K562 (cell line): Measurements from ENCODE around the gene GALM. TPM values are rescaled to one million over a fixed set of nuclear protein-coding genes. Genes with fewer than 3 reads are reported as not detected.
A peak's percentile ranks its signal among the peaks of the same experiment; 100 is the strongest.

Source experiments
- DMBX1 ChIP-seq: fragments of 250-450 bp; sonication (Bioruptor Pico); IDR thresholded peaks from 2 replicates; pipeline ENCODE4 v1.8.0; 2022; ENCODE audit warnings: inconsistent platforms, mild to moderate bottlenecking, moderate library complexity, borderline replicate concordance
- EZH2 ChIP-seq: IDR thresholded peaks from 2 replicates; pipeline ENCODE4 v1.6.1; 2012; ENCODE audit warnings: low read depth, mild to moderate bottlenecking, inconsistent platforms, low read length, borderline replicate concordance
- PCBP1 ChIP-seq: fragments of 200-400 bp; formaldehyde crosslinking; IDR thresholded peaks from 2 replicates; pipeline ENCODE4 v1.6.1; 2018; ENCODE audit warnings: mild to moderate bottlenecking, low read depth, low read length; ENCODE audit not compliant: poor library complexity, severe bottlenecking
- POLR2G ChIP-seq: fragments of 200-400 bp; formaldehyde crosslinking; IDR thresholded peaks from 2 replicates; pipeline ENCODE4 v1.6.1; 2017; ENCODE audit warnings: low read depth, mild to moderate bottlenecking, antibody characterized with exemption, low read length, moderate library complexity
- PRPF4 ChIP-seq: fragments of 200-400 bp; formaldehyde crosslinking; IDR thresholded peaks from one replicate; pipeline ENCODE4 v1.6.1; 2017; ENCODE audit warnings: low read length, low read depth, mild to moderate bottlenecking; ENCODE audit not compliant: insufficient read depth, poor library complexity, severe bottlenecking
- SMAD3 ChIP-seq: fragments of 450-650 bp; formaldehyde crosslinking; conservative IDR thresholded peaks from 2 replicates; pipeline ENCODE4 v1.4.0; 2020; ENCODE audit warnings: mild to moderate bottlenecking
- SMAD4 ChIP-seq: fragments of 250-450 bp; sonication (Bioruptor Pico); conservative IDR thresholded peaks from 2 replicates; pipeline ENCODE4 v1.8.0; 2021; ENCODE audit warnings: inconsistent platforms, mild to moderate bottlenecking, moderate library complexity
- SMARCA5 ChIP-seq: fragments of 450-650 bp; IDR thresholded peaks from 2 replicates; pipeline ENCODE4 v1.6.1; 2016
- SRSF7 ChIP-seq: fragments of 200-400 bp; formaldehyde crosslinking; optimal IDR thresholded peaks from 2 replicates; pipeline ENCODE3; 2017; ENCODE audit warnings: mild to moderate bottlenecking, low read depth, low read length
- WHSC1 ChIP-seq: IDR thresholded peaks from one replicate; pipeline ENCODE4 v1.6.1; 2012; ENCODE audit warnings: low read length, control low read depth, inconsistent platforms
- ZFX ChIP-seq: sonication (generic); formaldehyde crosslinking; IDR thresholded peaks from 2 replicates; pipeline ENCODE4 v1.8.0; 2022; ENCODE audit warnings: mild to moderate bottlenecking, missing genetic modification reagents, moderate library complexity
- ZNF12 ChIP-seq: sonication (generic); formaldehyde crosslinking; IDR thresholded peaks from 2 replicates; pipeline ENCODE4 v1.4.0; 2020; ENCODE audit warnings: mild to moderate bottlenecking, missing genetic modification reagents
- ZNF282 ChIP-seq: sonication (generic); formaldehyde crosslinking; IDR thresholded peaks from 2 replicates; pipeline ENCODE4 v1.8.1; 2023; ENCODE audit warnings: missing genetic modification reagents
- ZNF561 ChIP-seq: fragments of 450-650 bp; formaldehyde crosslinking; conservative IDR thresholded peaks from 2 replicates; pipeline ENCODE4 v1.4.0; 2020; ENCODE audit warnings: mild to moderate bottlenecking, moderate library complexity
- polyA plus RNA-seq, 8 experiments: library from polyadenylated mRNA; depleted of rRNA in 4 of 8; stranded (reverse) in 5 of 8; unstranded in 3 of 8; fragments of >200 nt; fragmentation: Nextera tagmentation in 2 of 8; fragmentation: Illumina TruSeq in 1 of 8; extraction: Ambion mirVana in 2 of 8; extraction: Trizol in 1 of 8; gene quantifications; 2 replicates each; pipeline versions ENCODE4 v1.2.1 to v1.2.3, GENCODE V29; 2011 to 2014; ENCODE audit warnings: inconsistent platforms in 1 of 8, missing spikeins in 1 of 8
- total RNA-seq, 7 experiments: library from RNA; depleted of rRNA in 6 of 7; stranded (reverse); fragments of >200 nt in 6 of 7; fragmentation: Illumina TruSeq in 2 of 7; extraction: Trizol in 2 of 7; gene quantifications; 2 replicates each; pipeline versions ENCODE4 v1.2.1 to v1.2.3, GENCODE V29; 2011 to 2021; ENCODE audit warnings: low replicate concordance in 1 of 7
- TF ChIP-seq, protein P1 (sequence below): fragments of 250-450 bp; sonication (Bioruptor Pico); IDR thresholded peaks from 2 replicates; pipeline ENCODE4 v1.8.0; 2022; ENCODE audit warnings: inconsistent platforms
- TF ChIP-seq, protein P2 (sequence below): sonication (generic); formaldehyde crosslinking; IDR thresholded peaks from 2 replicates; pipeline ENCODE4 v1.8.1; 2023; ENCODE audit warnings: mild to moderate bottlenecking, missing genetic modification reagents
- TF ChIP-seq, protein P3 (sequence below): fragments of 250-450 bp; sonication (Bioruptor Pico); IDR thresholded peaks from 2 replicates; pipeline ENCODE4 v1.5.1; 2021; ENCODE audit warnings: mild to moderate bottlenecking
- TF ChIP-seq, protein P4 (sequence below): fragments of 250-450 bp; sonication (Bioruptor Pico); IDR thresholded peaks from 2 replicates; pipeline ENCODE4 v1.5.0; 2021
- TF ChIP-seq, protein P5 (sequence below), 2 experiments: IDR thresholded peaks; 2 replicates each; pipeline ENCODE4 v1.6.1; 2011; ENCODE audit warnings: borderline replicate concordance in 1 of 2, control low read depth in 1 of 2, low read depth in 1 of 2, low read length in 1 of 2, mild to moderate bottlenecking in 1 of 2, mixed read lengths in 1 of 2, moderate library complexity in 1 of 2; ENCODE audit not compliant: insufficient read depth in 1 of 2, insufficient read length in 1 of 2, poor library complexity in 1 of 2, severe bottlenecking in 1 of 2; ENCODE audit errors: extremely low read depth in 1 of 2

The GALM gene
- total and polyA plus RNA-seq, 9 of the 15 experiments (the other 6 are each of a cell fraction or from before 2014, with no cell fraction given): 22.1 to 51.7 (median 27.9) TPM

DNA sequence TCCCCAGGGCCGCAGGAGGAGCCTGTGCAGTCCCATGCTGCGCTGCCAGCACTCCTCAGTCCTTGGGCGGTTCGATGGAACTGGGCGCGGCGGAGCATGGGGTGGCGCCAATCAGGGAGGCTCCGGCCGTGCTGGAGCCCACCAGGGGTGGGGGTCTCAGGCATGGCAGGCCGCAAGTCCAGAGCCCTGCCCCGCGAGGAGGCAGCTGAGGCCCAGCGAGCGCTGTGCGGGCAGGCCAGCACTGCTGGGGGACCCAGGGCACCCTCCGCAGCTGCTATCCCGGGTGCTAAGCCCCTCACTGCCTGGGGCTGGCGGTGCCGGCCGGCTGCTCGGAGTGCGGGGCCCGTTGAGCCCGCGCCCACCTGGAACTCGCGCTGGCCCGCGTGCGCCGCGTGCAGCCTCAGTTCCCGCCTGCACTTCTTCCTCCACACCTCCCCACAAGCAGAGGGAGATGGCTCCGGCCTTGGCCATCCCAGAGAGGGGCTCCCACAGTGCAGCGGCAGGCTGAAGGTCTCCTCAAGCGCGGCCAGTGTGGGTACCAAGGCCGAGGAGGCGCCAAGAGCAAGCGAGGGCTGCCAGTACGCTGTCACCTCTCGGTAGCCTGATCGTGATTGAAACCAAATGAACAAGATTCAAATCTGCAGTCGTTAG, 22.8 kb upstream of the GALM start (continued):
- TF ChIP-seq, protein P1, sequence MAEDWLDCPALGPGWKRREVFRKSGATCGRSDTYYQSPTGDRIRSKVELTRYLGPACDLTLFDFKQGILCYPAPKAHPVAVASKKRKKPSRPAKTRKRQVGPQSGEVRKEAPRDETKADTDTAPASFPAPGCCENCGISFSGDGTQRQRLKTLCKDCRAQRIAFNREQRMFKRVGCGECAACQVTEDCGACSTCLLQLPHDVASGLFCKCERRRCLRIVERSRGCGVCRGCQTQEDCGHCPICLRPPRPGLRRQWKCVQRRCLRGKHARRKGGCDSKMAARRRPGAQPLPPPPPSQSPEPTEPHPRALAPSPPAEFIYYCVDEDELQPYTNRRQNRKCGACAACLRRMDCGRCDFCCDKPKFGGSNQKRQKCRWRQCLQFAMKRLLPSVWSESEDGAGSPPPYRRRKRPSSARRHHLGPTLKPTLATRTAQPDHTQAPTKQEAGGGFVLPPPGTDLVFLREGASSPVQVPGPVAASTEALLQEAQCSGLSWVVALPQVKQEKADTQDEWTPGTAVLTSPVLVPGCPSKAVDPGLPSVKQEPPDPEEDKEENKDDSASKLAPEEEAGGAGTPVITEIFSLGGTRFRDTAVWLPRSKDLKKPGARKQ (CRISPR knock-in tag): peak; percentile 93
- TF ChIP-seq POLR2G (peak; percentile 68), WHSC1 (no peak), ZNF561 (CRISPR knock-in tag) (0 out of 2 replicates have a peak, but pooled peaks have one; percentile 38), SMAD3 (0 out of 2 replicates have a peak, but pooled peaks have one; percentile 22), SRSF7 (no peak), SMAD4 (CRISPR knock-in tag) (0 out of 2 replicates have a peak, but pooled peaks have one; percentile 40), ZFX (peak; percentile 37; the same call in 1 of the 2 replicates), DMBX1 (CRISPR knock-in tag) (peak; percentile 84; the same call in 1 of the 2 replicates), PCBP1 (peak; percentile 74), ZNF282 (CRISPR knock-in tag) (0 out of 2 replicates have a peak, but pooled peaks have one; percentile 16), ZNF12 (CRISPR knock-in tag) (no peak), SMARCA5 (peak; percentile 20; the same call in 1 of the 2 replicates), PRPF4 (peak; percentile 56), EZH2 (no peak)
- TF ChIP-seq, protein P2, sequence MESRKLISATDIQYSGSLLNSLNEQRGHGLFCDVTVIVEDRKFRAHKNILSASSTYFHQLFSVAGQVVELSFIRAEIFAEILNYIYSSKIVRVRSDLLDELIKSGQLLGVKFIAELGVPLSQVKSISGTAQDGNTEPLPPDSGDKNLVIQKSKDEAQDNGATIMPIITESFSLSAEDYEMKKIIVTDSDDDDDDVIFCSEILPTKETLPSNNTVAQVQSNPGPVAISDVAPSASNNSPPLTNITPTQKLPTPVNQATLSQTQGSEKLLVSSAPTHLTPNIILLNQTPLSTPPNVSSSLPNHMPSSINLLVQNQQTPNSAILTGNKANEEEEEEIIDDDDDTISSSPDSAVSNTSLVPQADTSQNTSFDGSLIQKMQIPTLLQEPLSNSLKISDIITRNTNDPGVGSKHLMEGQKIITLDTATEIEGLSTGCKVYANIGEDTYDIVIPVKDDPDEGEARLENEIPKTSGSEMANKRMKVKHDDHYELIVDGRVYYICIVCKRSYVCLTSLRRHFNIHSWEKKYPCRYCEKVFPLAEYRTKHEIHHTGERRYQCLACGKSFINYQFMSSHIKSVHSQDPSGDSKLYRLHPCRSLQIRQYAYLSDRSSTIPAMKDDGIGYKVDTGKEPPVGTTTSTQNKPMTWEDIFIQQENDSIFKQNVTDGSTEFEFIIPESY: peak; percentile 99
- TF ChIP-seq, protein P3, sequence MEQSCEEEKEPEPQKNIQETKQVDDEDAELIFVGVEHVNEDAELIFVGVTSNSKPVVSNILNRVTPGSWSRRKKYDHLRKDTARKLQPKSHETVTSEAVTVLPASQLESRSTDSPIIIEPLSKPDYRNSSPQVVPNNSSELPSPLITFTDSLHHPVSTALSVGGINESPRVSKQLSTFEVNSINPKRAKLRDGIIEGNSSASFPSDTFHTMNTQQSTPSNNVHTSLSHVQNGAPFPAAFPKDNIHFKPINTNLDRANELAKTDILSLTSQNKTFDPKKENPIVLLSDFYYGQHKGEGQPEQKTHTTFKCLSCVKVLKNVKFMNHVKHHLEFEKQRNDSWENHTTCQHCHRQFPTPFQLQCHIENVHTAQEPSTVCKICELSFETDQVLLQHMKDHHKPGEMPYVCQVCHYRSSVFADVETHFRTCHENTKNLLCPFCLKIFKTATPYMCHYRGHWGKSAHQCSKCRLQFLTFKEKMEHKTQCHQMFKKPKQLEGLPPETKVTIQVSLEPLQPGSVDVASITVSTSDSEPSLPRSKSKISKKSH (CRISPR knock-in tag): peak; percentile 57; the same call in 1 of the 2 replicates
- TF ChIP-seq, protein P4, sequence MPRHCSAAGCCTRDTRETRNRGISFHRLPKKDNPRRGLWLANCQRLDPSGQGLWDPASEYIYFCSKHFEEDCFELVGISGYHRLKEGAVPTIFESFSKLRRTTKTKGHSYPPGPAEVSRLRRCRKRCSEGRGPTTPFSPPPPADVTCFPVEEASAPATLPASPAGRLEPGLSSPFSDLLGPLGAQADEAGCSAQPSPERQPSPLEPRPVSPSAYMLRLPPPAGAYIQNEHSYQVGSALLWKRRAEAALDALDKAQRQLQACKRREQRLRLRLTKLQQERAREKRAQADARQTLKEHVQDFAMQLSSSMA (CRISPR knock-in tag): 0 out of 2 replicates have a peak, but pooled peaks have one; percentile 25
- TF ChIP-seq, protein P5, sequence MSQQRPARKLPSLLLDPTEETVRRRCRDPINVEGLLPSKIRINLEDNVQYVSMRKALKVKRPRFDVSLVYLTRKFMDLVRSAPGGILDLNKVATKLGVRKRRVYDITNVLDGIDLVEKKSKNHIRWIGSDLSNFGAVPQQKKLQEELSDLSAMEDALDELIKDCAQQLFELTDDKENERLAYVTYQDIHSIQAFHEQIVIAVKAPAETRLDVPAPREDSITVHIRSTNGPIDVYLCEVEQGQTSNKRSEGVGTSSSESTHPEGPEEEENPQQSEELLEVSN (IDR thresholded peaks at IDR 0.05; ENCODE audit: borderline replicate concordance in 1 of 2, extremely low read depth in 1 of 2, insufficient read depth in 1 of 2, insufficient read length in 1 of 2, low read depth in 1 of 2, low read length in 1 of 2, poor library complexity in 1 of 2, severe bottlenecking in 1 of 2): peak in 1 of 2 experiments; percentile 39
